RCC 7860 (cell line): Measurements from ENCODE around the gene CDC42EP2.
A peak's percentile ranks its signal among the peaks of the same experiment; 100 is the strongest.

Source experiments
- DNase-seq: peaks from one replicate; pipeline ENCODE4 v3.0.0-alpha.2; 2015; ENCODE audit warnings: low spot score
- FAIRE-seq: peaks from 2 replicates; lab custom pipeline; 2012; peaks lifted over from hg19 to GRCh38; lab: Jason Lieb, UNC

The CDC42EP2 gene

GRCh38 chr11:65314501-65315203 is at the start of gene CDC42EP2:
TSS of gene CDC42EP2 (plus strand) at chr11:65314866. CDS start at chr11:65320899, 6,033 bp downstream.
- no peak for FAIRE-seq
- DNase-seq: peak; percentile 60

DNA sequence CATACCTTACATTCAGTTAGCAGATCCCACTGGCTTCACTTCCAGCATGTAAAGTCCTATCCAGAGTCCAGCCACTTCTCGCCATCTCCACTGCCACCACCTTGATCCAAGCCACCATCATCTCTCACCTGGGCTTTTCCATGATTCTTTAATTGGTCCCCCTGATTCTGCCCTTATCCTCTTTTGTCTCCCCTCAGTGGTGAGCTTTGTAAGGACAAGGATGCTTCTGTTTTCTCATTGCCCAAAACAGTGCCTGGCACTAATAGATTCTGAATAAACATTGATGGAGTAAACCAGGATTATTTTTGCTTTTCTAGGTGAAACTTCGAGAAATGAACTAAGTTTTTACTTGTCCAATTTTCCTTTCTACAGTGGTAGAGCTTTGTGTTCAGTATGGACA is 48.5 kb upstream of the CDC42EP2 start:
- FAIRE-seq (no peak), DNase-seq (no peak)

- DNase-seq: peak; percentile 95
- peak; percentile 64 for FAIRE-seq
Observed at GRCh38 chr11:65274735-65275682, 39.7 kb upstream of the CDC42EP2 start.

DNA sequence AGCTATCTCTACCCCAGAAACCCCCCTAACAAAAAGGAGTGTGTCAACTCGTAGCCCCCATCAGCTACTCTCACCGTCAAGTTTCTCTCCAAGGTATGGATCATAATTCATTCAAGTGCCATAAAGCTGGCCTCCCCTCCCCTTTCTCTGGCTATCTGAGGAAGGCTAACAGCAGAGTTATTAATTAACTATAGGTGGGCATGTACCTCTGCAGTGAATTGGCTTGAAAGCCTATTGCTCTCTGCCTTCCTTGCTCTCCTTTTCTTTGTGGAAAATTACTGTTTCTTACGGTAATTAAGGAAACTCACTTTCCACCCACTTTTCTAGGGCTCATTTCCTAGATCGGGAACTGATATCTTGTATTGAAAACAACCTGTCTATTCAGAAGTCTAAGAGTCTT is 38.8 kb upstream of the CDC42EP2 start:
- DNase-seq: no peak
- no peak for FAIRE-seq

DNA sequence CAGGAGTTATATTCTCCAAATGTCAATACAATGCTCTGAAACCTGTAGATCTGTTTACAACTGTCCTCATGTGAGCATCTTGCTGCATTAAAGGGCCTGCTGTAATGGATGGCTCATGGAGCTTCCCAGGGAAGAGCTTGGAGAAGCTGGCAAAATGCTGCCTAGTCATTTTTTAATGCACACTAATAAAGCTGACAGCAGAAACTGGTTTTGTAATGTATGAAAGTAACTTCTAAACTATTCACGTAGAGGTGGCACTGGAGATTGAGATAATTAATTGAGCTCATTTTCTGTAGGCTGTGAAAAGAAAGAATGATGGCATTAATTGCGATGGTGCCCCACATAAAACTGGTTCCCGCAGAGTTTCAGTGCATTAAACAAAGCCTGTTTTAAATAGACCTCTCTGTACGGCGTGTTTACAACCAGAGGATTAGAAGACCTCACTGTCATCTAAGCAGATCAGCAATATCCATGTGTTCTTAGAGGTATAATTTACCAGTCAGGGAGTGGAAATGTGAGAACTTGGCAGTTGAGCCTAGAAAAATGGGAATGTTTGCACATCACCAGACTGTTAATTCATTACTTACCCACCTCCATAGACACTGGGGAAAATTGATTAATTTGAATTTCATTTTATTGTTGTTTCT is 36.9 kb upstream of the CDC42EP2 start:
- no peak for DNase-seq
- FAIRE-seq: no peak

- DNase-seq (no peak), FAIRE-seq (no peak)
Observed at GRCh38 chr11:65278356-65278755, 36.3 kb upstream of the CDC42EP2 start.

DNA sequence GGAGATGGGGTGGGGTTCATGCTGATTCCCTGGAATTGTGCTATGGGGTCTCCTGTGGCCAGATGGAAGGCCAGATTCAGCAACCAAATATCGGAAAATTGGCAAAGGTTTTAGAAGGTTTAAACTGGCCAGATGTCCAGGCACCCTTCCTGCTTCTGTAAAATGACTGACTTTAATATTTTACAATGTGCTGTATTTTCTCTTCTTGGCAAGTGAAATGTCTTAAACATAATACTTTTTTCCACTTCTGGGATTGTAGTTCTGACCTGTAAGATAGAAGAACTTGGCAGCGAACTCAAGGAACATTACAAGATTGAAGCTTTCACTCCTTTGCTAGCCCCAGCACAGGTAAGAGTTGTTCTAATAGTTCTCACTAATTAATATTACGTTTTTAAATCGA is 35.4 kb upstream of the CDC42EP2 start:
- DNase-seq: no peak
- FAIRE-seq: no peak

DNA sequence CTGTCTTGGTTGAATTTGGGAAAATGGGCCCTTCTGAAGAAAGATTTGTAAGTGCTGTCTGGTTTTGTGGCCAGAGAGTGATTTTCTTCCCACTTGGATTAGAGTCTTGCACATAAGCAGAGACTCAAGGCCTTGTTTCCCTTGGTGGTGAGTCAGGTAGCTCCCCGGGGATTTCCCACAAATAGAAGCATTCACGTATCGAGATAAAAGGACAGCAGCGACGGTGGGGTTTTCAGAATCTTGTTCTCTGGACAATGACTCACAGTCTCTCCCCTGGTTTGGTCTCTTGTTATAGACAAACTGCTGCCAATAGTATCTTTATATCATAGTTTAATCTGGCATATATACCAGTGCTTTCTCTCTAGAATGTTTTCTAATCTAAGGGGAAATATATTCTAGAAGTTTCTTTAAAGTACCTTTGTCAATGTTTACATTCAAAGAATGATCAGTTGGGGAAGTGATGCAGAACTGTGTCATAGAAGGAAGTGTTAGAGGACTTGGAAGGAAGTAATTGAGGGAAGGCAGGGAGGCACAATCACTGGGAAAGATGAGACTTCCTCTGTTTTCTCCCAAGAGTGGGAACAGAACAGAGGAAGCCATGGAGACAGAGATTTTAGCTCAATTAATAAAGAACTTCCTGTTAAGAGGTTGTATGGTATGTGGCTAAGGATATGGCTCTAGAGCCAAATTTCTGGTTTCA is 34.8 kb upstream of the CDC42EP2 start:
- peak; percentile 91 for FAIRE-seq
- DNase-seq: peak; percentile 85

GRCh38 chr11:65280646-65281045 is 34.0 kb upstream of the CDC42EP2 start:
- DNase-seq (no peak), FAIRE-seq (no peak)

- no peak for FAIRE-seq
Observed at GRCh38 chr11:65286686-65287085, 28.0 kb upstream of the CDC42EP2 start.

DNA sequence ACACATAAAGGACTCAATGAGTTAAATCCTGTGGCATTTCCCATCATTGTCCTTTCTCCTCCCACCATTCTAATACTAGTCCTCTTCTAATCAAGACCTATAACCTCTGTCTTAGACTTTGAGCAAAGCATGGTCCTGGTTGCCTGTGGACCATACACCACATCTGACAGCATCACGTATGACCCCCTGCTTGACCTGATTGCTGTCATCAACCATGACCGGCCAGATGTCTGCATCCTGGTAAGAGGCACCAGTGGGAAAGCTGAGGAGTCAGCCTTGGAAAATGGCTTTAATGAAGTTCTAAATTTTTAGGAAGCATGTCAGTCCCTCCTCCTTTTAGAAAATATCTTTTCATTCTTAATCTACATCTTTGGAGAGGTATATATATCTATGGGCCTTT is 27.1 kb upstream of the CDC42EP2 start:
- FAIRE-seq: no peak
- no peak for DNase-seq

More at GRCh38 chr11:65286686-65287085, 28.0 kb upstream of the CDC42EP2 start:
- DNase-seq: no peak

GRCh38 chr11:65288706-65289536 is 25.7 kb upstream of the CDC42EP2 start:
- DNase-seq (no peak), FAIRE-seq (no peak)

- FAIRE-seq (no peak), DNase-seq (no peak)
Observed at GRCh38 chr11:65290448-65291165, 24.1 kb upstream of the CDC42EP2 start.

DNA sequence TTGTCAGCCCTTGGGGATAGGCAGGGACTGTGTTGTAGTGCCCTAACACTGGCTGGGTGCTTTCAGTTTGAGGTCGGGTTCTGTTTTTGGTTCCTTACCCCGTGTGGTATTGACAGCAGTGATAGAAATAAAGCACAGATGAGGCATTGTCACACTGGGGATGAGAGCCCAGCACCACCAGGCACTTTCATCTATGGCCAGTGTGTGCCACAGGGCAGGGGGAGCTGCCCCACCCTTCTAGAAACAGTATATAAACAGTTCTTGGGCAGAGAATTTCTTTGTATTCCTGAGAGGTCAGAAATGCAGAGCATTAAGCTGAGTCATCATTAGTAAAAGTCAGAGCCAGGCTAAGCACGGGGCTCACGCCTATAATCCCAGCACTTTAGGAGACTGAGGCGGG is 23.1 kb upstream of the CDC42EP2 start:
- DNase-seq (peak; percentile 15), FAIRE-seq (no peak)

- DNase-seq: no peak
- FAIRE-seq: no peak
Observed at GRCh38 chr11:65292890-65293289, 21.8 kb upstream of the CDC42EP2 start.

- FAIRE-seq (no peak), DNase-seq (no peak)
Observed at GRCh38 chr11:65293909-65294381, 20.7 kb upstream of the CDC42EP2 start.

- DNase-seq (no peak), FAIRE-seq (no peak)
Observed at GRCh38 chr11:65295001-65295400, 19.7 kb upstream of the CDC42EP2 start.

- DNase-seq (no peak), FAIRE-seq (no peak)
Observed at GRCh38 chr11:65295571-65296341, 18.9 kb upstream of the CDC42EP2 start.
